Stimulated activated CD4-positive, alpha-beta T cell treated with anti-CD3 and anti-CD28 coated beads, Interleukin-4, amount 100 ng/mL, for 1 hour (primary cell): Measurements from ENCODE around the gene SFMBT1.

Experiments used
- DNase-seq: peaks from one replicate; pipeline ENCODE4 v3.0.0-alpha.2; 2020

SFMBT1 gene

DNA sequence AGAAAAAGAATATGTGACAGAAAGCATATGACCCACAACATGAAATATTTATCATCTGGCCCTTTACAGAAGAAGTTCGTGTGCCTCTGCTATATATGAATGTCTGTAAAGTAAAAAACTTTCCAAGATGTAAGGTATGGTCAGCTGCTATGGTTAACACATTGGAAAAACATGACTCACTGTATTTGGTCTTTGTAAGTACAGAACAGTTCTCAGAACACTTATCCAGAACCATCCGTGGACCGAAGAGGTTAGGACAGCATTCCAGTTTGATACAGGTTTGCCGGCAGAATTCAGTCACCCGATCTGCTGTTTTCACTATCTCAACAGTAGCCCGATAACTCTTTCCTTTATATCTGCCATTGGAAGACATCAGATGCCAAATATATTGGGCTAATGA lies 135.1 kb downstream of the SFMBT1 start:
- no peak for DNase-seq

DNA sequence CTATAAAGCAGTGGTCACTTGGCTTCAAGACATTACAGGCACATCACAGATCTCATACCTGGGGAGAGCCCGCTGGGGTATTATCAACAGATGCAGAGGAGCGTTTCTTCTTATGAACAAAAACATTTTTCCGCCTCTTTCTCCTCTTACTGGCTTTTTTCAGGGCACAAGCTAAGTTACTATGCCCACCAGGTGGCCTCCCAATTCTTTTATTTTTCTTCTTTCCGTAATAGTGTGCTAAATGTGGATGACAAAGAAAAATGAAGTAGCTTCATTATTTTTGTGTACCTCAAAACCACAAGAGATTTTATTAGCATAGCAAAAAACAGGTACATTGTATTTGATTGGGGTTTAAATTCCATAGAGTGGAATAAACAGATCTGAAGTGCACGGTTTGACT lies 138.4 kb downstream of the SFMBT1 start:
- no peak for DNase-seq

DNA sequence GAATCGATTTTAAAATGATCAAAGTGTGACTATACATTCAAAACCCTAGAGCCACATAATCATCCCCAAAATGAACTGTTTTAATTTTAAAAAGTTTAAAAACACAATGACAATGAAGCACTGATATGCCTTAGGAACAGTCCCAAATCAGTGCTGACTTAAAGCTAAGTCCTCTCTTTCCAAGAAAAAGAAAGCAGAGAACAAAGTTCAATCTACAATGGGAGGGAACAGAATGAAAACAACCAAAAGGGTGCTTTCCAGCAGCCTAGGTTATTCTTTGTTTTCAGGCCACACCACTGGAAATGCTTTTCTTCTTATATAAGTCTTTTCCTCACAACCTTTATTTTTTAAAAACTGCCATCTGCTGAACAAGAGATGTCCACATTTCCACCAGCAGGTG lies 141.3 kb downstream of the SFMBT1 start:
- DNase-seq = no peak

DNA sequence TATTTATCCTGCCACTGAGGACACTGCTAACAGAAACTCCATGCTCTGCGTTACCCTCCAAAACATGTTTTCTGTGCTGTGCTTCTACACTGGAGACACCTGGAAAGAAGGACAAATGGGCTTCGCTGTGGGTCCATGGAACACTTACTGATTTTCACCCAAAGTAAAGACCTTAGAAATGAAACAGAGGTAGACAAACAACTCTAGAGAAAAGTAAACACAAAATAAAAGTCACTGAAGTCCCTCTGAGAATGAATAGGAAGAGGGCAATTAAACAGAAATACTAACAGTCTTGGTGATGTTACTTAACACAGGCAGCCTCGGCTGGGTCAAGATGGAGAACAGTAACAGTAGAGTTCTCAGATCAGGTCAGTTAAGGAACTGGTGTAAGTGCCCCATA lies 141.9 kb downstream of the SFMBT1 start:
- DNase-seq = no peak

DNA sequence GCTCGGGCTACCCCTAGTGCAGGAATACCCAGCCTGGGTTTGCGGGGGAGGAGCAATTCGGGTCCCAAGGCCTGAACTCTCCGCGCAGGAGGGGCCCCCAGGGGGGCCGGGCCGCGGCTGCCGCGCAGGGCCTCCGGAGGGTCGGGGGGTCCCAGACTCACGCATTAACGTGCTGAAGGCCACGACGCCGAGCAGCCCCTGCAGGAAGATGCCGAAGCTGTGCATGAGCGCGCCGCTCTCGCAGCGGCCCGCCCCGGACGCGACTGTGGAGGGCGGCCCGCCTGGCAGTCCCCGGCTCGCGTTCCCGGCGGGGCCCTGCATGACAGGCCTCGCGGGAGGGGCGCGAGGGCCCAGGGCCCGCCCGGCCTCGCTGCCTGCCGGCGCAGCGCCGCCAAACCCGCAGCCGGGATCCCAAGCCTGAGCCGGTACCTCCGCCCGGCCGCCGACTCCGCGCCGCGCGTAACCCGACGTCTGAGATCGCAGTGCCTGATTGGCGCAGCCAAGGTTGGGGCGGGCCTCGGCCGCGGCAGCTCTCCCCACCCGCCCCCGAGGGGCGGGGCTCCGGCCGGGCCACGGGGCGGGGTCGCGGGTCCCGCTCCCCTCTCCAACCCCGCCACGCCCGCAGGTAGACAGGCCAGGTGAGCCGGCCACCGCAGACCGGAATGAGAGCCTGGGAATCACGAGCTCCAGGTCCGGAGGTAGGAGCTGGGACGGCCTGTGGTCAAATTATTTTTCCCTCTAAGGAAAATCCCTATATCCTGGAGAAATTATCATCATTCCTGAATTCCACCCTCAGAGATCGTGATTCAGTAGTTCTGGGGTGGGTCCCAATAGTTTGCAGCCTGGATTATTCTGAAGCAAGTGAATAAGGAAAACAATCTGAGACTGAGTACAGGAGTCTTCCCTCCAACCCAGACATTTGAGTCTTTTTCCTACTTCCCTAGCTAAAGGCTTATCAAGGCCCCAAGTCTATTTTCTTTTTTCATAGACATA lies 148.4 kb downstream of the SFMBT1 start, which contains the start of gene STIMATE:
Gene STIMATE, minus strand, starts transcription at position 419 of the 993 bp plus-strand sequence. Its CDS starts 98 bp downstream, at position 321.
- peak; percentile 88 for DNase-seq

DNA sequence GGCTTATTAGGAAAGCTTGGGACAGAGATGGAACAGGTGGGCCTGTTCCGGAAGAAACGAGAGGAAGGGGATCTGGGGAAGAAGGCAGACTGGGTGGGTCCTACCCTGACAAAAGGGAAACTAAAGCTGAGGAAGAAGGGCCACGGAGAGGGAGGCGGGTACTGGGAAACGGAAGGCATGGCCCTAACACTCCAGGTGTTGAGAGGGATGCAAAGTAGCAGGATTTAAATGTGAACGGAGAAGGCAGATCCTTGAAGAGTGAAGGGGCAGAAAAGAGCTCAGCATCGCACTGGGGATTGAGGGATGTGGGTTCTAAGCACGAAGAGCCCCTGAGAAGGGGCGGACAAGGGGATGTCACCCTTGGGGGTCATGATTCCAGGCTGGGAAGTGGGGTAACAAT lies 149.3 kb downstream of the SFMBT1 start:
- no peak for DNase-seq

DNA sequence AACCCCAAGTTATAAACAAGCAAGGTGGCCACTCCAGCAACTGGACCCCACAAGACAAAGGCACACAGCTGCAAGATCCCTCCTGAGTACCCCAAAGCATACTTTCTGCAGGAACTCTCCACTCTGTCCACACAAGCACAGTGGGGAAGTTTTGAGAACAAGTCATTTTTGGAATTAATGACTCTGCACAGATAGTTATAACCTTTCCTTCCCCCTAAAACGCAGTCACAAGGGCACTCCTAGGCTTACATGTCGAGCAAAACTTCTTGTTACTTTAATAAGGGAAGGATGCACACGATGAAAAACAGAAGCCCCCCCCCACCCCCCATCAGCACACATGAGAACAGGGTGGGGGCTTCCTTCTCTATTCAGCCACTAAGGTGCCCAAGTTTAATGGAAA lies 149.7 kb downstream of the SFMBT1 start:
- no peak for DNase-seq

DNA sequence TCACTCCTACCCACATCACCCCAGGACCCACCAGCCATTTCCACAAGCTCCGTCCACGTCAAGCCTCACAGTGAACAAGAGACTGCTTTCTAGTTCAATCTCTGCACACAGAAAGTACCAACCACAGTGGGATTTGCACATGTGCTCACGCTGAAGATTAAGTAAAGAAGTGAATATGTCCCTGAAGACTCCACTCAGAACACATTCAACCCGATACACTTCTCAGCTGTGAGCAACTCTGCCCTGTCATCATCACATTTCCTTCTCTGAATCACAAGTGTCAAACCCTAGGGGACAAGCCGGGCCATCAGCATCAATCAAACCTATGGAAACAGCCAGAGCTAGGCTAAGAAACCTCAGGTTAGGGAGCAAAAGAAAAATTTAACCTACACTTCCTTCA lies 150.5 kb downstream of the SFMBT1 start:
- no peak for DNase-seq

DNA sequence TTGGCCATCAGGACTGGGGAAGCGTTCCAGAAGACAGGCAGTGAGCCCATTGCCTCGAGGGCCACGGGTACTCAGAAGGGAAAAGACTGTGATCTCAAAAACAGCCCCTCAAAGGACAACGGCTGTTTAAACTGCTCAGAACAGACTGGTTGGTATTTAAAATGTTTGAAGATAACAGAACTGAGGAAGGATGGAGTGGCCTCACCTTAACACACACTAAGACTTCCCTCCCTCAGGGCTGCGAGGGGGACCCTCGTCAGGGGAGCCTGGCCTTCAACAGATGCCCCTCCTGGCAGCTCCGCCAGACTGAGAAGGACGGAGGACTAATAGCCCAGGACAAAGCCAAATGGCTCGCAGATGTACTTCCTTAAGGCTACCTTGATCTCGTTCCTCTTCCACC lies 151.1 kb downstream of the SFMBT1 start:
- DNase-seq = no peak

DNA sequence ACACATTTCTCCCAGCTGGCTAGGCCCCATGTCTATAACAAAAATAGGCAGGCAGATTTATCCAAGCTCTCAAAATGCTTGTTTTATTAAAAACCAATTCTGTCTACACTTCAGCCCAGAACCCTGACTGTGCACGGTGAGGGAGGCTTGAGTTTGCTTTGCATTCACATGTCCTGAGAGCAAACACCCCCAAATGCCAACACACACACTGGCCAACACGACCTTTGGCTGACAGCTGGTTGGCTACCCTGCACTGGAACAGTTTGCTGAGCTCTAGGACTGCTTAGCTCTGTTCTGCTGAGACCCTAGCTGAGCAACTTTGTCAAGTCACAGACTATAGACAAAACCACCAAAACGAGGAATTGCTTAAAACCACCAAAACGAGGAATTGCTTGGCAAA lies 152.2 kb downstream of the SFMBT1 start:
- DNase-seq = no peak

DNA sequence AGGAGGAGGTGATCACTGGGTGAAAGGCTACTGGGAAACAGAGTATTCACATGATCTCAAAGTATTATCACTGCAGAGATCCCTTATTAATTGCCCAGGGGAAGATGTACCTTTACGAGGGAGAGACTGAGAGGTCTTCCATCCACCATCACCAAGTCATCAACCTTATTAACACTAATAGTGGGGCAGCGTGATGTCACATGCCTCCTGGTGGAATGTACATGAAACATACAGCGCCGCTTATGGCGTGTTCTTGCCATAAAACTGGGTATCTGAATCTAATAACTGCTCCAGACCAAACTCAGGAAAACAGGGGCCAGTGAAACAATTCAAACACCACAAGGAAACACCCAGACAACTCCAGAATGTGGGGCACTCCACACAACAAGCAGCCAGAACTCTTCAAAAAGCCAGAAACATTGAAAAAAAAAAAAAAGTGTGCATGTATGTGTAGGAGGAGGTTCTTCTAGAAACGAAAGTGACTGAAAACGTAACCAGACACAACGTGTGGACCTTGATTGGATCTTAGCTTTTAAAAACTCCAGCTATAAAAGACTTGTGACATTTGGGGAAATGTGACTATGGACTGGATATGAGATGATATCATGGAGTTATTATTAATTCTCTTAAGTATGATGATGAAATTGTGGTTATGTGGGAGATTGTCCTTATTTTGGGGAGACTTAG lies 153.1 kb downstream of the SFMBT1 start:
- DNase-seq = peak; percentile 23

DNA sequence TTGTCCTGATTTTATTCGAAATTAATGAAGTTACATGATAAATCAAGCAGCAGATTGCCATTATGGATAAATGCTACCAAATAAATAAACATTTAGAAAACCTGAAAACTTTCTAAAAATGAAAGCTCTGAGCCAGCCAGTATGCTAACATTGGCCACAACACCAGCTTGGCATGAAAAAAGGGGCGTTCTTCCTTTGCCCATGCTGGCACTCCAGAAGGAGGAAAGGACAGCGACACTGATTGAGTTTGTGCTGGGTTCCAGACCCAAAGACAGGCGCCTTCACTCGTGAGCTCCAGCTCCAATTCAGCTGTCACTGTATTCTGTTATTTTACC lies 153.6 kb downstream of the SFMBT1 start:
- DNase-seq = no peak

DNA sequence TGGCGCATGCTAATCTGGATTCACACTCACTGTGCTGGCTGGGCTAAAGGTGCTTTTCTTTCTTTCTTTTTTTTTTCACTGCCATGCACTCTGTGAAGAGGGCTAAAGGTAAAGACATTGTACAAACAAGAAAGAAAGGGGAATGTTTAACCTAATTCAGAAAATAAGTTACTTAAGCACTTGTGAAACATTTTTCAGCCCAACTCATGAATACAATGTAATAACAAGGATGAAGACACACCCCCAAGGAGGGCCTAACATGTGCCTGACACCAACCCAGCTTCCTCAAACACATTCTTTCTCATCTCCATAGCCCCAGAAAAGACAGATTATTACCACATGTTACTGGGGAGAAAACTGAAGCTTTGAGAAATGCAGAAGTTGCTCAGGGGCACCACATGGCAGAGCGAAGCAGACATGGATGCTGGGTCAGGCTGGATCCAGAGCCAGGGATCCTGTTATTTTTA lies 154.2 kb downstream of the SFMBT1 start:
- DNase-seq = no peak

DNA sequence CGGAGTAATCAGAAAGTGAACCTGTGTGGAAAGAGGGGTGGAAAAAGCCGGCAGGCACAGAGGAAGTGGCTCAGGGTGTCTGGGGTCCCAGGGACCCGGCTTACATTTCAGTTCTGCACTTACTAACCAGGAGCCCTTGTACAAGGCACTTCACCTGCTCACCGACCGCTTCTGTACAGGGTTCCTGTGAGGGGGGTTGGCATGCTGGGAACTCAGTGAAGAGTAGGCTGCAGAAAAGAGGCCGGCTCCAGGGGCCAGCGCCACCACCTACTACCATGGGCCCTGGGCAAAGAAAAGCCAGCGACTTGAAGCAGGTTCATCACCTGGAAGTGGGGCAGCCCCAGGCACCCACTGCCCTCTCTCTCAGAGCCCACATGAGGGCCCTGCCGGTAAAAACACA lies 154.7 kb downstream of the SFMBT1 start:
- peak; percentile 16 for DNase-seq

DNA sequence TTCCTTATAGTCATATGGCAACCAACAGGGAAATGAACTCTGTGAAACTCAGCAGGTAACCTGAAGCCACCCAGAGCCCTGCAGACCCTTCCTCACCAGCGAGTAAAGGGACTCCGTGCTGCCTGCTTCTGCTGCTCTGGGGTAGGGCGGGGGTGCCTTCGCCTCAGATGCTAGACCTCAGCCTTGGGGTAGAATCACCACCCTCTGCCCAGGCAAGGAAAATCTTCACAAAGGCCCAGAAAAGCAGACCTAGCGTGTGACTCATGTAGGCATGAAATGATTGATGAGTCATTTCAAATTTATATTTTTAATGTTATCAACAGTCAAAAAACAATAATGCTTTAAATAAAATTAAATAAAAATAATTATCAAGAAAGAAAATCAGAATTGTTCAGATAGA lies 155.1 kb downstream of the SFMBT1 start:
- peak; percentile 26 for DNase-seq

DNA sequence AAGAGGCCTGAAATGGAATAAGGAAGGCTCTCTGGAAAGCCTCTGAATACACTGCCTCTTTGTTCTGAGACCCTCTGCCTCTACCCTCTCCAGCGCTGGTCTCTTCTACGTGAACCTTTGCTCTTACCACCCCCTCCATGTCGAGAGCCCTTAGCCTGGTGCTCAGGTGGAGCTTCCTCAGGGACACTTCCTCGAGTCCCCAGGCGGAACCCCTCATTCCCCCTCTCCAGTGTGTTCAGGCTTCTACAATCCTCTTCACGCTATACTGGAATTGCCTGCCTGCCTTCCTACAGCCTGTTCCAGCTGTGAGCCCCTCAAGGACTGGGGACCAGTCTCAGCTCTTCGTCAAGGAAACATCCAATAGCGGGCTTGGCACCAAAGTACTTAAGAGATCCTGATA lies 156.0 kb downstream of the SFMBT1 start:
- no peak for DNase-seq

DNA sequence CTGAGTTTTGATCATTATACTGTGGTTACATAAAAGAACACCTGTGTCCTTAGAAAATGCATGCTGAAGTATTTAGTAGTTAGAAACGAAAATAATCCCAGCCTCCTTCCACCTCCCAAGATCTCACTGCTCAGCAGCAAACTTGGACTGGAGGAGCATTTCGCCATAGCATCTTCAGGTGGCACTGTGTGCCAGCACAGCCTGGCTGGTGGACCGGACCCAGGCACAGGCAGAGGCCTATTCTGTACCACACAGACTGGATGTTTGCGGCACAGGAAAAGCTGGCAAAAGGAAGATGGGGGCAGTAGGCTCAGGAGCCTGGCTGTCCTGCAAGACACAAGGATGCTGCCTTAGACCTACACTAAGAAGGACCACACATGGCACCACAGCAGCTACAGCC lies 158.7 kb downstream of the SFMBT1 start:
- DNase-seq = no peak

DNA sequence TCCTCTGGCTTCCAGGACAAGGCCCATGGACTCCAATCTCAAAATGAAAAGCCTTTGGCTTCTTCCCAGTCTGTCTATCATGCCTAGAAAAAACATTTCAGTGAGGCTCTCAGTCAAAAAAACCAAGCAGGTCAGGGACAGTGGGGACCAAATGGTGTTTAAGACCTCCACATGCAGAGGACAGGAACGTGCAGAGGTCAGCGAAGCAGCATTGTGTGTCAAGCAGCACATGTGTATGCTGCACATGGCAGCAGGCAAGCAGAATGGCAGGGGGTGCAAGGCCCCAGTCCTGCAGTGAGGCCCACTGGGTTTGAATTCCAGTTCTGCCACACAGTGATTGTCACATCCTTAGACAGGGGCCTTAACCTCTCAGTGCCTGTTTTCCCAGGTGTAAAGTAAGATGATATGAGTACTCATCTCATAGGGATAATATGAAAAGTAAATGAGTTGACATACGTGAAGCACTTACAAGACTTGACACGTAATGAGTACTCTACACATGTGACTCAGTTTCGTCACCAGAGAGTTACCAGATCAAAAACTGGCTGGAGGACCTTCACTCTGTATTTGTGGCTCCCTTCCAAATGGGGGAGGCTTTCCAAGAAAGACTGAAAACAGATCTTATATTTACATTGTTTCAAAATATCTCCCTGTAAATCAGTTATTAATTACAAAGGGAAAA lies 159.7 kb downstream of the SFMBT1 start:
- DNase-seq = no peak

DNA sequence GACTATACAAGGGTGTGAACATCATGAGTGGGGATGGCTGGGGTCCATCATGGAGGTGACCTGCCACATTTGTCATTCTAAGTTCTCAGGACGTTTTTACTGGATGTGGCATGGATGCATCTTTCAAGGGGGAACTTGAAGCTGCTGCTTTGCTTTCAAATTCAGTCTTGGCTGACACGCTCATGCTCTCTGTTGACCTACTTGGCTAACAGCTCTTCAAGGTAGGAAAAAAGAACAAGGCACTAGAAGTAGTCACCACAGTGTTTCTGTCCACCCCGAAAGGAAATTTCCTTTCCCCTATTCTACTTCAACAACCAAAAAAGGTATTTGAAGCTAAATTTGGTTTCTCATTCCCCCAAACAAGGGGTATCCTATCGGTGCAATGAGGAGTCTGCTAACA lies 163.5 kb downstream of the SFMBT1 start:
- DNase-seq = no peak

DNA sequence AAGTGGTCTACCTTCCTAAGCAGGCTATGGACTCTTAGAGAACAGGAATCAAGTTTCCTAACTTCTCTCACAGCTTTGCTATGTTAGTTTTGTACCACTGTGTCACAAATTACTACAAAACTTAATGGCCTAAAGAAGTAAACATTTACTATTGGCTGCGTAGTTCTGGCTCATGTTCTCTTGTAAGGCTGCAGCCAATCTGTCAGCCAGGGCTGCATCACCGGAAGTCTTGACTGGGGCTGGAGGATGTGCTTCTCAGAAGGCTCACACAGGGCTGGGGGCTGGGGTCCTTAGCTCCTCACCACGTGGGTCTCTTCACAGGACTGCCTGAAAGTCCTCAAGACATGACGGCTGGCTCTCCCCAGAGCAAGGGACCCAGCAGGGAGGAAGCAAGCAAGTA lies 164.0 kb downstream of the SFMBT1 start:
- no peak for DNase-seq

DNA sequence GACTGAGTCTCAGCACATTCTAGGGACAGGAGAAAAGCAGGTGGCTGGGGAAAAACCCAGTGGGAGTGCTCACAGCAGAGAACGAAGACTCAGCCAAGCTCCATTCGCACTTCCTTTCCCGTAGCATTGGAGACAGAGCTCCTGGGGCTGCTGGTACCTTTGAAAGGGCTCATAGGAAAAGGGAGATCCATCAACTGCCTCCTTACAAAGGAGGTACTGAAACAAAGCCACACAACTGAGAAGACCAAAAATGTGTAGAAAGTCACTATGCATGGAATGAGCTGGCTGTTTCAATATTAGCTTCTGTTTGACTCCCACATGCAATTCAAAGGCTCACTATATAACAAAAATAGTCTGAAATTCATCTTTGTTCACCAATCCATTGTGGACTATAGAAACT lies 165.4 kb downstream of the SFMBT1 start:
- no peak for DNase-seq

DNA sequence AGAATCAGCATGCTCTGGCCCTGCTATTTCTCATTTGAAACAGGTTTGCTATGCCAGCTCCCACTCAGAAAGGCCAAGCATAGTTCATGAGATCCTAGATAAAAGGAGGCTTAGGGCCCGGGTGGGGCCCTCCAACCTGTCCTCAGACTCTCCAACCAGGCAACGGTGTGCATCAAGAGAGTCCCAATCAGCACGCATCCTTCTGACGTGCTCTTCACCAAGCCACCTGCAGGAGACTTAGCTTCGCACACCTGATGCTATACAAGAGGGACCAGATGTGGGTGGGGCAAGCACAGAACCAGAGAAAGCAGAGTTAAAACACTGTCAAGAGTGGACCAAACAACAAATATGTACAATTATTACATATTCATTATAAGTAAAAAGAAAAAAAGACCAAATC lies 165.8 kb downstream of the SFMBT1 start:
- no peak for DNase-seq

DNA sequence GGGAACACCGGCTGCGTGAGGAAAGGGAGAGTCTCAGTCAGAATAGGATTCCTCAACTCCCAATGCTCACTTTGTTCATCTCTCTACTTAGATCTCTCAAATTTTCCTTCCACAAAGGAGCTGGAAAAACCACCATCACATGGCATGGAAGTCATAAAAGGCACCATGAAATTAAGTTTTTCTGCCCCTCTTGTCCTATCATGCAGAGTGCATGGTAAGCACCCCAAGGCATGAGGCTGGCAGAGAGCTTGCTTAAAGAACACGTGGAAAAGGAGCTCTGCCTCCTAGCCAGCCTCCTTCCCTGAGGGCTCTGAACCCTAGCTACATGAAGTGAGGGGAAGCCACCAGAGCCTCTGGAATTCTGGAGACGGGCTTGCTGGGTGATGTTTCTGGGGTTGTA lies 166.3 kb downstream of the SFMBT1 start:
- DNase-seq = no peak

DNA sequence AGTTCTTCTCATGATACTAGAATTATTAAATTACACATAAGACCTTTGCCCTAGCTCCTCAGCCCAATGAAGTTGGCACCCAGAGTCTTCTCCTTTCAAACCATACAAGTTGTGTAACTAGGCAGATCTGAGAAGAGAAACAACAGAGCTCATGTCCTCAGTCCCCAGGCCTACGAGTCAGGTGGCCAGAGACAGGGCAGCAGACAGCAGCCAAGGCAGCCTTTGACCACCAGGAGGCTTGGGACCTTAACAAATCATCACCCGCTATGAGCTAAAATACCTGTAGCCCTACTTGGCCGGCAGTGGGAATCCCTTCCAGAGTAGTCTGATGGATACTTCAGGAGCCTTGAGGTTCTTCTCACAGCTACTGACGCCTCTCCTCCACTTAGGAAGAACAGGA lies 166.8 kb downstream of the SFMBT1 start:
- no peak for DNase-seq
